IMR-90 (cell line): Measurements from ENCODE around the gene SNTG2. TPM values are rescaled to one million over a fixed set of nuclear protein-coding genes. Genes with fewer than 3 reads are reported as not detected.

Source experiments
- ATAC-seq: fragments of 200-7000 bp; cut with Tn5 transposase; 2 replicates; pipeline ENCODE4 v1.9.1; 2020; ENCODE audit warnings: low read depth, mild to moderate bottlenecking, moderate library complexity
- BruUV-seq: library from RNA; stranded (reverse); fragments of 400-500 nt; replicated peaks from 2 replicates; lab custom pipeline; 2021; lab: Mats Ljungman, UMichigan
- CTCF ChIA-PET: fragments of 300-600 bp; formaldehyde crosslinking; extraction: SDS; loops from one replicate; lab custom pipeline; 2021; ENCODE audit warnings: antibody characterized with exemption; lab: Yijun Ruan, JAX
- POLR2A ChIA-PET: fragments of 300-600 bp; sonication (Branson Sonifier 250); formaldehyde crosslinking; loops from one replicate; lab custom pipeline; 2022; ENCODE audit warnings: antibody characterized with exemption; ENCODE audit not compliant: unreplicated experiment; lab: Charles Lee
- DNase-seq: peaks from one replicate; pipeline ENCODE4 v3.0.0; 2013
- H2AFZ ChIP-seq: replicated peaks from 2 replicates; pipeline ENCODE3; 2013; ENCODE audit warnings: low read length, mild to moderate bottlenecking; ENCODE audit not compliant: poor library complexity
- H2AK5ac ChIP-seq: 2 replicates; pipeline ENCODE4 v1.6.1; 2013; ENCODE audit warnings: low read depth, low read length, inconsistent platforms
- H2AK9ac ChIP-seq: replicated peaks from 2 replicates; pipeline ENCODE3; 2013; ENCODE audit warnings: mild to moderate bottlenecking, low read depth, low read length, moderate library complexity; ENCODE audit not compliant: poor library complexity
- H2BK120ac ChIP-seq: 2 replicates; pipeline ENCODE4 v1.6.1; 2013; ENCODE audit warnings: low read depth, low read length, inconsistent platforms
- H2BK15ac ChIP-seq: 3 replicates; pipeline ENCODE4 v1.6.1; 2013; ENCODE audit warnings: low read depth, low read length, inconsistent platforms
- H2BK20ac ChIP-seq: 2 replicates; pipeline ENCODE4 v1.6.1; 2013; ENCODE audit warnings: low read depth, mild to moderate bottlenecking, inconsistent platforms, low read length, moderate library complexity
- H2BK5ac ChIP-seq: 2 replicates; pipeline ENCODE4 v1.6.1; 2013; ENCODE audit warnings: mild to moderate bottlenecking, low read depth, low read length, inconsistent platforms; ENCODE audit not compliant: poor library complexity, severe bottlenecking
- H3K14ac ChIP-seq: replicated peaks from 2 replicates; pipeline ENCODE4 v1.6.1; 2013; ENCODE audit warnings: low read depth, low read length, inconsistent platforms
- H3K18ac ChIP-seq: 2 replicates; pipeline ENCODE4 v1.6.1; 2013; ENCODE audit warnings: low read depth, low read length, control low read depth
- H3K23ac ChIP-seq: 2 replicates; pipeline ENCODE4 v1.6.1; 2013; ENCODE audit warnings: low read depth, low read length, inconsistent platforms
- H3K27ac ChIP-seq: 2 replicates; pipeline ENCODE4 v1.5.1; 2013; ENCODE audit warnings: mild to moderate bottlenecking, control low read depth, low read length; ENCODE audit not compliant: insufficient read depth
- H3K27me3 ChIP-seq: 2 replicates; pipeline ENCODE4 v1.6.1; 2013; ENCODE audit warnings: low read length; ENCODE audit not compliant: control insufficient read depth, insufficient read depth
- H3K36me3 ChIP-seq: 2 replicates; pipeline ENCODE4 v1.6.1; 2013; ENCODE audit warnings: low read length, mixed read lengths; ENCODE audit not compliant: control insufficient read depth, insufficient read depth
- H3K4ac ChIP-seq: 2 replicates; pipeline ENCODE4 v1.6.1; 2013; ENCODE audit warnings: low read depth, low read length, inconsistent platforms
- H3K4me1 ChIP-seq: 2 replicates; pipeline ENCODE4 v1.6.1; 2013; ENCODE audit warnings: low read length, mixed read lengths; ENCODE audit not compliant: control insufficient read depth, insufficient read depth
- H3K4me2 ChIP-seq: 2 replicates; pipeline ENCODE4 v1.6.1; 2013; ENCODE audit warnings: low read depth, mild to moderate bottlenecking, control low read depth, low read length, moderate library complexity
- H3K4me3 ChIP-seq: 2 replicates; pipeline ENCODE4 v1.5.1; 2013; ENCODE audit warnings: low read depth, mild to moderate bottlenecking, control low read depth, low read length, moderate library complexity; ENCODE audit not compliant: insufficient read depth
- H3K56ac ChIP-seq: 2 replicates; pipeline ENCODE4 v1.6.1; 2013; ENCODE audit warnings: low read length, inconsistent platforms; ENCODE audit not compliant: insufficient read depth; ENCODE audit errors: extremely low read depth
- H3K79me1 ChIP-seq, 2 experiments: 2 replicates each; pipeline ENCODE4 v1.6.1; 2013; ENCODE audit warnings: low read length in 2 of 2, inconsistent platforms in 1 of 2, low read depth in 1 of 2
- H3K9ac ChIP-seq: 2 replicates; pipeline ENCODE4 v1.6.1; 2013; ENCODE audit warnings: low read depth, low read length, control low read depth
- H3K9me1 ChIP-seq: 2 replicates; pipeline ENCODE4 v1.6.1; 2013; ENCODE audit warnings: low read length, inconsistent platforms; ENCODE audit not compliant: insufficient read depth
- H3K9me3 ChIP-seq: 2 replicates; pipeline ENCODE4 v1.6.1; 2013; ENCODE audit warnings: low read length; ENCODE audit not compliant: control insufficient read depth, insufficient read depth
- H4K20me1 ChIP-seq: 2 replicates; pipeline ENCODE4 v1.6.1; 2013; ENCODE audit warnings: low read length, inconsistent platforms; ENCODE audit not compliant: insufficient read depth
- H4K5ac ChIP-seq: 2 replicates; pipeline ENCODE4 v1.6.1; 2013; ENCODE audit warnings: mild to moderate bottlenecking, low read depth, low read length, control low read depth
- H4K8ac ChIP-seq, 2 experiments: 2 replicates each; pipeline ENCODE4 v1.6.1; 2013; ENCODE audit warnings: low read depth in 2 of 2, low read length in 2 of 2, control low read depth in 1 of 2, inconsistent platforms in 1 of 2
- H4K91ac ChIP-seq: 2 replicates; pipeline ENCODE4 v1.6.1; 2013; ENCODE audit warnings: low read depth, low read length, inconsistent platforms; ENCODE audit not compliant: insufficient read depth
- BHLHE40 ChIP-seq: fragments of 150-350 bp; IDR thresholded peaks from 2 replicates; pipeline ENCODE4 v1.6.1; 2016; ENCODE audit warnings: mild to moderate bottlenecking, low read depth, low read length
- CEBPB ChIP-seq: IDR thresholded peaks from 2 replicates; pipeline ENCODE4 v1.6.1; 2012; ENCODE audit warnings: low read depth, low read length, improper control_type of control experiment
- CHD1 ChIP-seq: IDR thresholded peaks from 2 replicates; pipeline ENCODE4 v1.6.1; 2012; ENCODE audit warnings: low read depth, low read length, improper control_type of control experiment
- CTCF ChIP-seq: conservative IDR thresholded peaks from 2 replicates; pipeline ENCODE4 v1.5.1; 2012; ENCODE audit warnings: mild to moderate bottlenecking, low read depth, low read length, improper control_type of control experiment
- ELK1 ChIP-seq: fragments of 150-350 bp; IDR thresholded peaks from 2 replicates; pipeline ENCODE4 v1.6.1; 2016; ENCODE audit warnings: low read depth, mild to moderate bottlenecking, low read length, moderate library complexity, borderline replicate concordance
- FOS ChIP-seq: fragments of 150-350 bp; IDR thresholded peaks from 2 replicates; pipeline ENCODE4 v1.6.1; 2016; ENCODE audit warnings: low read depth, low read length
- MAZ ChIP-seq: IDR thresholded peaks from 2 replicates; pipeline ENCODE4 v1.6.1; 2012; ENCODE audit warnings: low read depth, mild to moderate bottlenecking, low read length, improper control_type of control experiment, moderate library complexity, borderline replicate concordance
- MXI1 ChIP-seq: IDR thresholded peaks from 2 replicates; pipeline ENCODE4 v1.6.1; 2012; ENCODE audit warnings: low read depth, mild to moderate bottlenecking, low read length, moderate library complexity, borderline replicate concordance
- NFE2L2 ChIP-seq: fragments of 150-350 bp; IDR thresholded peaks from 2 replicates; pipeline ENCODE4 v1.6.1; 2016; ENCODE audit warnings: low read depth, mild to moderate bottlenecking, low read length
- RAD21 ChIP-seq: IDR thresholded peaks from 2 replicates; pipeline ENCODE4 v1.6.1; 2012; ENCODE audit warnings: low read length, improper control_type of control experiment
- RFX5 ChIP-seq: IDR thresholded peaks from 2 replicates; pipeline ENCODE4 v1.8.0; 2012; ENCODE audit warnings: low read depth, mild to moderate bottlenecking, low read length, moderate library complexity
- SMC3 ChIP-seq: fragments of 150-350 bp; IDR thresholded peaks from 2 replicates; pipeline ENCODE4 v1.6.1; 2016; ENCODE audit warnings: low read depth, mild to moderate bottlenecking, antibody characterized with exemption, low read length, moderate library complexity
- WGBS, 2 experiments: methylation state at CpG; one replicate each; pipeline versions ENCODE4 v1.1.5 to v1.1.7; 2013; ENCODE audit warnings: missing lambda C conversion rate in 2 of 2; ENCODE audit not compliant: insufficient read length in 1 of 2; ENCODE audit errors: extremely low coverage in 2 of 2; 5-methylcytosine and 5-hydroxymethylcytosine counted together
- dilution Hi-C: fragments of 300-500 bp; cut with HindIII; formaldehyde crosslinking; loops from one replicate; pipeline ENCODE4 v1.14.3; 2018; ENCODE audit warnings: low sequenced_read_pairs; ENCODE audit not compliant: unreplicated experiment
- in situ Hi-C: fragments of 300-500 bp; cut with MboI; formaldehyde crosslinking; loops from 3 replicates; pipeline ENCODE4 v1.14.3; 2019; ENCODE audit warnings: low sequenced_read_pairs, inconsistent platforms, mixed read lengths
- intact Hi-C: fragments of 100-400 bp; cut with micrococcal nuclease; formaldehyde crosslinking; loops from 2 replicates; pipeline ENCODE4 v1.10.0; 2022
- polyA plus RNA-seq, 3 experiments: library from polyadenylated mRNA; depleted of rRNA; stranded (reverse); fragments of >200 nt; gene quantifications; 2 replicates each; pipeline ENCODE4 v1.2.3, GENCODE V29; 2012; ENCODE audit warnings: low replicate concordance in 1 of 3
- total RNA-seq: library from RNA; depleted of rRNA; stranded (reverse); fragments of >200 nt; gene quantifications from 2 replicates; pipeline ENCODE4 v1.2.3, GENCODE V29; 2012

SNTG2 gene
- total and polyA plus RNA-seq, 2 of the 4 experiments (the other 2 are of a cell fraction): under 0.01 to 0.17 TPM

- DNase-seq (no peak), ATAC-seq (no peak)
- Histone ChIP-seq H3K9me3 (no peaks in the 10 kb centered on the region; the same call in 1 of the 2 replicates), H2BK20ac (no peak overlapping the region), H2AK5ac (no peak overlapping the region), H3K23ac (no peak overlapping the region), H3K18ac (no peak overlapping the region), H2AK9ac (no peak overlapping the region), H3K4me3 (no peak overlapping the region), H3K4me1 (no peaks in the 10 kb centered on the region), H4K91ac (no peak overlapping the region), H2BK120ac (no peak overlapping the region), H3K4ac (no peak overlapping the region), H3K14ac (no peak overlapping the region), H3K56ac (no peak overlapping the region), H3K9ac (no peak overlapping the region), H4K8ac (no peak overlapping the region), H3K36me3 (no peaks in the 10 kb centered on the region), H2BK15ac (no peak overlapping the region), H2BK5ac (no peak overlapping the region), H4K20me1 (no peaks in the 10 kb centered on the region), H3K27ac (no peak overlapping the region), H3K79me1 (no peaks in the 10 kb centered on the region), H3K27me3 (no peaks in the 10 kb centered on the region), H3K9me1 (no peaks in the 10 kb centered on the region), H4K5ac (no peak overlapping the region), H3K4me2 (no peak overlapping the region), H2AFZ (no peak overlapping the region)
- in situ Hi-C loops (no loop called here), dilution Hi-C loops (no loop called here), intact Hi-C loops (loop anchor here (5.0 kb wide), 1 partner anchor 182 kb away; the partner anchor contains the start of gene SNTG2)
- CTCF ChIA-PET: no interaction called here
- BruUV-seq: no TSS peak
- WGBS, 2 experiments: 88% methylated on average over 16 of the region's 20 CpGs; no CpG with 5 or more reads in 1 of the 2 experiments
- no peak for TF ChIP-seq SMC3
- TF ChIP-seq BHLHE40: no peak
- no peak for TF ChIP-seq ELK1
- no peak for TF ChIP-seq MAZ
- no peak for TF ChIP-seq CEBPB
- TF ChIP-seq RAD21: no peak
- no peak for TF ChIP-seq NFE2L2
- TF ChIP-seq RFX5: no peak
- no peak for TF ChIP-seq FOS
- TF ChIP-seq MXI1: no peak
- no peak for TF ChIP-seq CHD1
- no peak for TF ChIP-seq CTCF
- POLR2A ChIA-PET: no interaction called here
Observed at GRCh38 chr2:1134629-1135028, 184.0 kb downstream of the SNTG2 start.
